ENCODE measurements around the gene MSRB3. TPM values are rescaled to one million over a fixed set of nuclear protein-coding genes. Genes with fewer than 3 reads are reported as not detected.

The MSRB3 gene
- total and polyA plus RNA-seq, 2 of the 8 experiments (the other 6 are each of a cell fraction or from before 2014, with no cell fraction given), result 0.32 to 1.2 TPM

DNA sequence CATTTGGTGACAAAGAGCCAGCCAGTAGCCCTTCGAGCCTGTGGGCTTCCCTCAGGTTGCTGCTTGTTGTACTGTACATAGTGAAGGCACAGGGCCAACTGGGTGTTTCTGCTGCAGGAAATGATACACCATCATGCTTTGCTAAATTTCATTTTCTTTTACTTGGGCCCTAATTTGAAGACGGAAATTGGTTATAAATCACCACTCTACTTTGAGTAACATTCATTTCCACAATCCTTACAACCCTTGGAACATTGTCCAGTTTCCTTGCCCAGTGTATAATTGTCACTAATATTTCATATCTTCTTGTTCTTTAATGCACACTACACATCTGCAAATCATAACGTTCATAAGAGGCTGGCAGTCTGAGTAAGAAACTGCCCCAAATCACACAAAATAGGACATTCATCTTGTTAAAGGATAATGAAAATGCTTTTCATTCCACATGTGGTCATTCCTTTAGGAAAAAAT is 30.2 kb downstream of the MSRB3 start:
- H2BK5ac ChIP-seq (ENCODE audit: low read depth, low read length), result no peak overlapping the region
- H4K8ac ChIP-seq (ENCODE audit: extremely low read depth, insufficient read depth, low read length), result no peak overlapping the region
- TF ChIP-seq ATF2 (IDR thresholded peaks at IDR 0.05; ENCODE audit: low read length) (no peak), YY1 (IDR thresholded peaks at IDR 0.05; ENCODE audit: low read depth, low read length) (no peak), KDM5A (IDR thresholded peaks at IDR 0.05; ENCODE audit: low read length) (no peak), CTBP2 (IDR thresholded peaks at IDR 0.05; ENCODE audit: borderline replicate concordance, insufficient read depth, insufficient read length, low read length) (no peak), CHD1 (IDR thresholded peaks at IDR 0.05; ENCODE audit: low read depth, low read length) (no peak), CBX8 (IDR thresholded peaks at IDR 0.05; ENCODE audit: borderline replicate concordance, low read depth, low read length) (no peak), PHF8 (conservative IDR thresholded peaks at IDR 0.05; ENCODE audit: low read depth, low read length) (no peak), RNF2 (IDR thresholded peaks at IDR 0.05; ENCODE audit: borderline replicate concordance, low read depth, low read length, missing control alignments, poor library complexity, severe bottlenecking) (no peak)
- DNase-seq (ENCODE audit: low read depth in 1 of 2, low spot score in 2 of 2), result no peak
- FAIRE-seq, result no peak
- H3K9me3 ChIP-seq (ENCODE audit: insufficient read depth in 2 of 2, low read depth in 1 of 2, low read length in 1 of 2), result no peaks in the 10 kb centered on the region
- H3K27ac ChIP-seq (ENCODE audit: low read depth, low read length), result no peak overlapping the region
- H3K14ac ChIP-seq (ENCODE audit: insufficient read length), result no peak overlapping the region
- no peak overlapping the region for H2AK5ac ChIP-seq (ENCODE audit: low read depth, low read length)
- H3K18ac ChIP-seq (ENCODE audit: extremely low read depth, low read length), result no peak overlapping the region
- H3K9ac ChIP-seq (replicated peaks in 1 of 4; ENCODE audit: extremely low read depth in 1 of 4, low read depth in 3 of 4, low read length in 3 of 4), result no peak overlapping the region
- no peak overlapping the region for H2BK12ac ChIP-seq (ENCODE audit: low read depth, low read length)
- H3K36me3 ChIP-seq (ENCODE audit: control insufficient read depth in 2 of 4, insufficient read depth in 4 of 4, low read length in 3 of 4), result no peaks in the 10 kb centered on the region
- no peak overlapping the region for H2AFZ ChIP-seq (ENCODE audit: low read length)
- CTCF ChIA-PET (ENCODE audit: partially characterized antibody), result interaction anchor here (0.7 to 2.9 kb wide), 2 partner anchors 8 to 202 kb away, joined by 4 to 16 read pairs; no protein-coding TSS in a partner anchor
- H3K23ac ChIP-seq (ENCODE audit: insufficient read length), result no peak overlapping the region
- no peaks in the 10 kb centered on the region for H3K79me1 ChIP-seq (ENCODE audit: low read depth, low read length)
- no peak overlapping the region for H4K91ac ChIP-seq (replicated peaks; ENCODE audit: insufficient read length, low read length)
- no peak overlapping the region for H3K56ac ChIP-seq (replicated peaks; ENCODE audit: insufficient read length, low read depth, low read length)
- H3K27me3 ChIP-seq (replicated peaks in 1 of 4; ENCODE audit: control insufficient read depth in 3 of 4, extremely low read depth in 1 of 4, insufficient read depth in 3 of 4, low read length in 3 of 4), result no peaks in the 10 kb centered on the region
- H4K5ac ChIP-seq (ENCODE audit: insufficient read length, low read depth, low read length), result no peak overlapping the region
- no peaks in the 10 kb centered on the region for H3K79me2 ChIP-seq (ENCODE audit: control insufficient read depth in 1 of 2, insufficient read depth in 2 of 2, low read length in 2 of 2)
- H4K20me1 ChIP-seq (replicated peaks in 1 of 2; ENCODE audit: control insufficient read depth in 1 of 2, insufficient read depth in 2 of 2, low read length in 2 of 2), result no peaks in the 10 kb centered on the region
- H2BK120ac ChIP-seq (replicated peaks; ENCODE audit: low read depth, low read length), result no peak overlapping the region
- H3K4me3 ChIP-seq (ENCODE audit: extremely low read depth in 1 of 4, insufficient read depth in 2 of 4, low read depth in 3 of 4, low read length in 4 of 4), result no peak overlapping the region
- H3K4me1 ChIP-seq (replicated peaks in 1 of 4; ENCODE audit: control insufficient read depth in 3 of 4, insufficient read depth in 4 of 4, low read length in 3 of 4), result no peaks in the 10 kb centered on the region
- 83% methylated on average over 3 of the region's 3 CpGs; no CpG with 5 or more reads in 1 of the 2 experiments for WGBS, 2 experiments (ENCODE audit: extremely low coverage in 1 of 2, insufficient coverage in 1 of 2, insufficient read length in 1 of 2, insufficient replicate concordance in 2 of 2, low coverage in 1 of 2, low lambda C conversion rate in 2 of 2, missing lambda C conversion rate in 1 of 2)
- H3K4ac ChIP-seq (replicated peaks; ENCODE audit: insufficient read length, low read depth, low read length), result no peak overlapping the region
- POLR2A ChIA-PET (ENCODE audit: partially characterized antibody), result no interaction called here
- H3K4me2 ChIP-seq (ENCODE audit: insufficient read depth in 1 of 2, low read depth in 2 of 2, low read length in 2 of 2), result no peak overlapping the region
- no peaks in the 10 kb centered on the region for H3K23me2 ChIP-seq (ENCODE audit: low read depth, low read length)
- H2BK20ac ChIP-seq (ENCODE audit: low read length), result no peak overlapping the region
- H2BK15ac ChIP-seq (ENCODE audit: low read length), result no peak overlapping the region
